CD14-positive monocyte (primary cell): Measurements from ENCODE around the gene GDF11. TPM values are rescaled to one million over a fixed set of nuclear protein-coding genes. Genes with fewer than 3 reads are reported as not detected.
A peak's percentile ranks its signal among the peaks of the same experiment; 100 is the strongest.

Experiments
- DNase-seq, 3 donors: peaks; one replicate each; pipeline ENCODE4 v3.0.0-alpha.2; 2011 to 2022
- H2AFZ ChIP-seq: 2 replicates; pipeline ENCODE4 v1.6.0; 2012; ENCODE audit warnings: mild to moderate bottlenecking, low read depth, low read length, inconsistent platforms; ENCODE audit not compliant: insufficient read depth, poor library complexity, severe bottlenecking
- H3K27ac ChIP-seq, 2 donors: 1 replicate in 1 of 2; 2 replicates in 1 of 2; pipeline ENCODE4 v1.5.1; 2012 to 2013; ENCODE audit warnings: low read length in 2 of 2, control low read depth in 1 of 2, inconsistent platforms in 1 of 2, low read depth in 1 of 2, mild to moderate bottlenecking in 1 of 2
- H3K27me3 ChIP-seq, 2 donors: one replicate each; pipeline versions ENCODE4 v1.6.0 to v1.6.1; 2011 to 2013; ENCODE audit warnings: low read length in 2 of 2; ENCODE audit not compliant: control insufficient read depth in 2 of 2, insufficient read depth in 2 of 2
- H3K36me3 ChIP-seq, 2 donors: replicated peaks in 1 of 2; 1 replicate in 1 of 2; 2 replicates in 1 of 2; pipeline versions ENCODE4 v1.5.1 to v1.6.1; 2012 to 2013; ENCODE audit warnings: low read length in 2 of 2, control low read depth in 1 of 2, inconsistent platforms in 1 of 2, mild to moderate bottlenecking in 1 of 2; ENCODE audit not compliant: insufficient read depth in 2 of 2, control insufficient read depth in 1 of 2
- H3K4me1 ChIP-seq, 2 donors: 1 replicate in 1 of 2; 2 replicates in 1 of 2; pipeline versions ENCODE4 v1.5.1 to v1.6.1; 2012 to 2013; ENCODE audit warnings: low read length in 2 of 2, control low read depth in 1 of 2, inconsistent platforms in 1 of 2, mild to moderate bottlenecking in 1 of 2, moderate library complexity in 1 of 2; ENCODE audit not compliant: insufficient read depth in 2 of 2, control insufficient read depth in 1 of 2
- H3K4me2 ChIP-seq: replicated peaks from 2 replicates; pipeline ENCODE3; 2012; ENCODE audit warnings: low read length, moderate library complexity, mild to moderate bottlenecking; ENCODE audit not compliant: poor library complexity, severe bottlenecking; ENCODE audit errors: extremely low read depth
- H3K4me3 ChIP-seq, 3 experiments: fragments of 200-600 bp in 1 of 3; sonication (generic) in 1 of 3; replicated peaks in 1 of 3; 1 replicate in 2 of 3; 2 replicates in 1 of 3; pipeline ENCODE4 v1.5.1; 2011 to 2013; ENCODE audit warnings: low read length in 3 of 3, mild to moderate bottlenecking in 3 of 3, control low read depth in 2 of 3, low read depth in 2 of 3, inconsistent platforms in 1 of 3, moderate library complexity in 1 of 3
- H3K79me2 ChIP-seq: 2 replicates; pipeline ENCODE4 v1.6.0; 2012; ENCODE audit warnings: mild to moderate bottlenecking, control low read depth, inconsistent platforms, low read length, moderate library complexity; ENCODE audit not compliant: insufficient read depth
- H3K9ac ChIP-seq: 2 replicates; pipeline ENCODE4 v1.6.0; 2017; ENCODE audit warnings: low read length, mild to moderate bottlenecking; ENCODE audit not compliant: insufficient read depth, poor library complexity, severe bottlenecking
- H3K9me3 ChIP-seq, 2 donors: replicated peaks in 1 of 2; 1 replicate in 1 of 2; 2 replicates in 1 of 2; pipeline versions ENCODE4 v1.5.1 to v1.6.1; 2012 to 2013; ENCODE audit warnings: low read length in 2 of 2, control low read depth in 1 of 2; ENCODE audit not compliant: control insufficient read depth in 1 of 2, insufficient read depth in 1 of 2
- H4K20me1 ChIP-seq: 2 replicates; pipeline ENCODE4 v1.6.0; 2012; ENCODE audit warnings: mild to moderate bottlenecking, low read length, control low read depth, moderate library complexity; ENCODE audit not compliant: insufficient read depth
- H3K27ac Mint-ChIP-seq, 7 donors: one replicate each; pipeline ENCODE4 v1.8.0; 2020; ENCODE audit warnings: mild to moderate bottlenecking in 7 of 7, mixed read lengths in 7 of 7, moderate library complexity in 6 of 7, inconsistent platforms in 2 of 7
- H3K27me3 Mint-ChIP-seq, 3 donors: one replicate each; pipeline ENCODE4 v1.8.0; 2021 to 2022; ENCODE audit warnings: low read depth in 3 of 3, mild to moderate bottlenecking in 3 of 3, mixed read lengths in 3 of 3, moderate library complexity in 3 of 3, inconsistent platforms in 1 of 3
- H3K36me3 Mint-ChIP-seq, 2 donors: one replicate each; pipeline ENCODE4 v1.8.0; 2020; ENCODE audit warnings: mixed read lengths in 2 of 2, inconsistent platforms in 1 of 2, mild to moderate bottlenecking in 1 of 2
- H3K4me1 Mint-ChIP-seq: one replicate; pipeline ENCODE4 v1.8.0; 2020; ENCODE audit warnings: mild to moderate bottlenecking, mixed read lengths
- H3K4me3 Mint-ChIP-seq, 2 donors: one replicate each; pipeline ENCODE4 v1.8.0; 2020; ENCODE audit warnings: mild to moderate bottlenecking in 2 of 2, mixed read lengths in 2 of 2, moderate library complexity in 1 of 2
- H3K9me3 Mint-ChIP-seq, 7 donors: one replicate each; pipeline ENCODE4 v1.8.0; 2020 to 2022; ENCODE audit warnings: mixed read lengths in 7 of 7, mild to moderate bottlenecking in 6 of 7, moderate library complexity in 6 of 7, inconsistent platforms in 2 of 7
- WGBS: methylation state at CpG from one replicate; pipeline ENCODE4 v1.1.5; 2013; ENCODE audit warnings: missing lambda C conversion rate; ENCODE audit not compliant: insufficient coverage; 5-methylcytosine and 5-hydroxymethylcytosine counted together
- intact Hi-C, 2 donors: fragments of 100-400 bp; cut with micrococcal nuclease; formaldehyde crosslinking; loops; one replicate each; pipeline versions ENCODE4 v1.15.0 to v1.15.1; 2023
- polyA plus RNA-seq, 3 donors: library from polyadenylated mRNA; depleted of rRNA in 1 of 3; unstranded in 2 of 3; stranded (reverse) in 1 of 3; fragments of 300-500 nt in 2 of 3; fragments of >200 nt in 1 of 3; fragmentation: Illumina TruSeq in 2 of 3; gene quantifications; 1 replicate in 2 of 3; 2 replicates in 1 of 3; pipeline ENCODE4 v1.2.3, GENCODE V29; 2012 to 2021
- TF ChIP-seq, protein P1 (sequence below): fragments of 200-600 bp; IDR thresholded peaks from one replicate; pipeline ENCODE4 v1.8.0; 2022; ENCODE audit warnings: antibody characterized with exemption, mild to moderate bottlenecking

GDF11 gene
- polyA plus RNA-seq, 3 donors, result 0.08 to 0.09 (median 0.09) TPM

DNA sequence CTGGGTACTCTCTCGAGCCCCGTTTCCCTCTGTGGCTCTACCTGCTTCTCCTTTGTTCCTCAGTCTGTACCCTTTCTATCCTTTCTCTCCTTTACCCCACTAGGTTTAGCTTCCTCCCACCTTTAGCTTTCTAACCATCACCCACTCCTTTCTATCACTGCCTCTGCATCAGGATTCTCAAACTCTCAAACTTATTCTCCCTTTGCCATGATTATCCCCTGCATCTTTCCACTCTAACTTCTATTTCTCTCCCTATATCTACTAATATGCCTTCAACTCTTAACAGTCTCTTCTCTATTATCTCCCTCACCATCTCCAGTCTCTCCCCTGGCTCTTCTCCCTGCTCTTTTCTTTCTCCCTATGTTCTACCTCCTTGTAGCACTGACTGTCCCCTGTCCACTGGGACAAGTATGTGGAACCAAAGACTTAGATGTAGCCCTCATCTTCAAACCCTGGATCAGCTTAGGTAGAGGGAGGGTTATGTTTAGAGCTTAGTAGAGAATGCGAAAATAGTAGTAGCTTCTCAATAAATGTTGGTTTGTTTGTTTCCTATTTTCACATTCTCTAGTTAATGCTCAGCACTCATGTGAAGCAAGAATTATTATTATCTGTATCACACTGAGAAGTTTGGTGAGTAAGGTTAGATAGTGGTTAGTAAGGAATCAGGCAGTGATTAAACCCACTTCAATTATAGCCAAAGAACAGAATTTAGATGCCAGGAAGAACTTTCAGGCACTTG lies 3.4 kb downstream of the GDF11 start:
- peaks cover 2 to 4% of the 10 kb centered on the region in 2 donors for H3K36me3 ChIP-seq
- H3K9ac ChIP-seq, result no peak overlapping the region
- peaks cover 22 to 33% of the 10 kb centered on the region in 2 donors for H3K27me3 ChIP-seq
- peaks cover 28% of the 10 kb centered on the region for H3K4me1 Mint-ChIP-seq
- no peak overlapping the region for H3K27ac Mint-ChIP-seq
- H3K4me3 Mint-ChIP-seq, result peak overlapping the region in 1 of 2 donors; percentile 72
- no peak overlapping the region for H3K27ac ChIP-seq
- H3K9me3 ChIP-seq, result no peaks in the 10 kb centered on the region
- peaks cover 0 to 9% (median 0%) of the 10 kb centered on the region in 7 donors for H3K9me3 Mint-ChIP-seq
- H3K79me2 ChIP-seq, result no peaks in the 10 kb centered on the region
- intact Hi-C loops, result loop anchor here in 1 of 2 donors (10.0 kb wide), 1 partner anchor 278 kb away; the partner anchor contains the start of gene IKZF4
- WGBS, result 40% methylated on average over 2 of the region's 3 CpGs
- no peak overlapping the region for H3K4me2 ChIP-seq
- H2AFZ ChIP-seq, result no peak overlapping the region
- TF ChIP-seq, protein P1, sequence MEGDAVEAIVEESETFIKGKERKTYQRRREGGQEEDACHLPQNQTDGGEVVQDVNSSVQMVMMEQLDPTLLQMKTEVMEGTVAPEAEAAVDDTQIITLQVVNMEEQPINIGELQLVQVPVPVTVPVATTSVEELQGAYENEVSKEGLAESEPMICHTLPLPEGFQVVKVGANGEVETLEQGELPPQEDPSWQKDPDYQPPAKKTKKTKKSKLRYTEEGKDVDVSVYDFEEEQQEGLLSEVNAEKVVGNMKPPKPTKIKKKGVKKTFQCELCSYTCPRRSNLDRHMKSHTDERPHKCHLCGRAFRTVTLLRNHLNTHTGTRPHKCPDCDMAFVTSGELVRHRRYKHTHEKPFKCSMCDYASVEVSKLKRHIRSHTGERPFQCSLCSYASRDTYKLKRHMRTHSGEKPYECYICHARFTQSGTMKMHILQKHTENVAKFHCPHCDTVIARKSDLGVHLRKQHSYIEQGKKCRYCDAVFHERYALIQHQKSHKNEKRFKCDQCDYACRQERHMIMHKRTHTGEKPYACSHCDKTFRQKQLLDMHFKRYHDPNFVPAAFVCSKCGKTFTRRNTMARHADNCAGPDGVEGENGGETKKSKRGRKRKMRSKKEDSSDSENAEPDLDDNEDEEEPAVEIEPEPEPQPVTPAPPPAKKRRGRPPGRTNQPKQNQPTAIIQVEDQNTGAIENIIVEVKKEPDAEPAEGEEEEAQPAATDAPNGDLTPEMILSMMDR, result no peak
- H4K20me1 ChIP-seq, result no peaks in the 10 kb centered on the region
- peaks cover 3 to 17% of the 10 kb centered on the region in 2 donors for H3K36me3 Mint-ChIP-seq
- DNase-seq, result no peak
- no peak overlapping the region for H3K4me3 ChIP-seq
- peaks cover 30 to 46% (median 42%) of the 10 kb centered on the region in 3 donors for H3K27me3 Mint-ChIP-seq
- H3K4me1 ChIP-seq, result peaks cover 15 to 17% of the 10 kb centered on the region in 2 donors

DNA sequence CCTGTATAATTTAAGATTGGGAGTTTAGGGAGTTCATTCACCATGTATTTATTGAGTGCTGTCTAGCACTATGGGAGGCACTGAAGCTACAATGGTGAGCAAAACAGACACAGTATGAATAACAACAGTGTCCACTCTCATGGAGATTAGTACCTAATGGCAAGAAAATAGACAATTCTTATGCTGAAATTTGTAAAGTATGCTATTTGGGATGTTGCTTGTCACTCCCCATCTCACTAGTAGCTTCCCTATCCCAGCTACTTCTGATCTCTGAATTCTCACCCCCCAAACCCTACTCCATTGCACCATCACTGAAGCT lies 4.0 kb downstream of the GDF11 start:
- H3K4me1 ChIP-seq, result peaks cover 15 to 17% of the 10 kb centered on the region in 2 donors
- H3K36me3 Mint-ChIP-seq, result peaks cover 8 to 22% of the 10 kb centered on the region in 2 donors
- peaks cover 0 to 9% (median 0%) of the 10 kb centered on the region in 7 donors for H3K9me3 Mint-ChIP-seq
- intact Hi-C loops, result loop anchor here in 1 of 2 donors (10.0 kb wide), 1 partner anchor 278 kb away; the partner anchor contains the start of gene IKZF4
- peaks cover 27 to 41% (median 37%) of the 10 kb centered on the region in 3 donors for H3K27me3 Mint-ChIP-seq
- no peak for DNase-seq
- H2AFZ ChIP-seq, result no peak overlapping the region
- H3K4me2 ChIP-seq, result no peak overlapping the region
- no peak overlapping the region for H3K4me3 Mint-ChIP-seq
- no peaks in the 10 kb centered on the region for H4K20me1 ChIP-seq
- H3K9me3 ChIP-seq, result no peaks in the 10 kb centered on the region
- no peak overlapping the region for H3K4me3 ChIP-seq
- H3K27me3 ChIP-seq, result peaks cover 20 to 30% of the 10 kb centered on the region in 2 donors
- peaks cover 8 to 9% of the 10 kb centered on the region in 2 donors for H3K36me3 ChIP-seq
- TF ChIP-seq, protein P1, result no peak
- H3K4me1 Mint-ChIP-seq, result peaks cover 26% of the 10 kb centered on the region
- no peak overlapping the region for H3K9ac ChIP-seq
- no peak overlapping the region for H3K27ac Mint-ChIP-seq
- H3K79me2 ChIP-seq, result no peaks in the 10 kb centered on the region
- H3K27ac ChIP-seq, result no peak overlapping the region
